Uterus (tissue), 4 donors: ENCODE results near the gene MCL1. TPM values are rescaled to one million over a fixed set of nuclear protein-coding genes. Genes with fewer than 3 reads are reported as not detected.

Experiments used
- DNase-seq, 2 donors: peaks; one replicate each; pipeline ENCODE4 v3.0.0-alpha.2; 2019 to 2020
- H3K27ac ChIP-seq, 2 donors: fragments of 200-600 bp; sonication (generic); 1 replicate in 1 of 2; 2 replicates in 1 of 2; pipeline ENCODE4 v1.5.1; 2016 to 2018
- H3K27me3 ChIP-seq, 2 donors: fragments of 200-600 bp; sonication (generic); one replicate each; pipeline ENCODE4 v1.5.1; 2018 to 2019; ENCODE audit warnings: control low read depth in 1 of 2
- H3K36me3 ChIP-seq, 2 donors: fragments of 200-600 bp; sonication (generic); one replicate each; pipeline ENCODE4 v1.5.1; 2019; ENCODE audit warnings: control low read depth in 1 of 2
- H3K4me1 ChIP-seq, 2 donors: fragments of 200-600 bp; sonication (generic); one replicate each; pipeline ENCODE4 v1.5.1; 2018 to 2019; ENCODE audit warnings: control low read depth in 1 of 2
- H3K4me3 ChIP-seq, 2 donors: fragments of 200-600 bp; sonication (generic); 1 replicate in 1 of 2; 2 replicates in 1 of 2; pipeline ENCODE4 v1.5.1; 2018 to 2019; ENCODE audit warnings: mild to moderate bottlenecking in 1 of 2
- H3K9me3 ChIP-seq, 2 donors: fragments of 200-600 bp; sonication (generic); one replicate each; pipeline ENCODE4 v1.5.1; 2019; ENCODE audit warnings: control low read depth in 1 of 2
- POLR2A ChIP-seq, 2 donors: fragments of 450-650 bp; IDR thresholded peaks; one replicate each; pipeline ENCODE4 v1.6.1; 2016; ENCODE audit warnings: antibody characterized with exemption in 2 of 2, mild to moderate bottlenecking in 1 of 2, moderate library complexity in 1 of 2
- intact Hi-C: fragments of 100-400 bp; cut with DNase I; formaldehyde crosslinking; loops from one replicate; pipeline ENCODE4 v1.15.1; 2023; ENCODE audit warnings: low total_unique reads
- total RNA-seq, 4 donors: library from RNA; depleted of rRNA in 3 of 4; stranded (reverse); fragments of >200 nt in 3 of 4; gene quantifications; one replicate each; pipeline versions ENCODE4 v1.1.0 to v1.2.4, GENCODE V29; 2014 to 2023
- TF ChIP-seq, protein P1 (sequence below), 4 experiments: fragments of 200-600 bp in 2 of 4; fragments of 450-650 bp in 2 of 4; sonication (generic) in 2 of 4; IDR thresholded peaks; one replicate each; pipeline ENCODE4 v1.5.1; 2016 to 2019; ENCODE audit warnings: antibody characterized with exemption in 4 of 4, mild to moderate bottlenecking in 2 of 4, moderate library complexity in 1 of 4
- donor health status: DM: yes; HTN: yes; CAD: no.

Gene MCL1
- total RNA-seq, 4 donors from 2014 or later: 125 to 266 (median 207) TPM

DNA sequence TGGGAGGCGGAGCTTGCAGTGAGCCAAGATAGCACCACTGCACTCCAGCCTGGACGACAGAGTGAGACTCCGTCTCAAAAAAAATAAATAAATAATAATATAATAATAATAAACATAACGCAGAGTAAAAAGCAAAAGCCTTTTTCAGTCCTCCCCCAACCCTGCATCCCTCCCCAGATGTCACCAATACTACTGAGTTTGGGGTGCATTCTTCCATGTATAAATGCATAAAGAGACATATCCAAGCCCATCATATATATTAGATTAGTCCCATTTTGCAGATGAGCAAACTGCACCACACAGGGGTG is 31.1 kb downstream of the MCL1 start:
- Histone ChIP-seq H3K4me1 (peaks cover 0 to 14% of the 10 kb centered on the region in 2 donors), H3K27ac (peak overlapping the region; percentile 93 to 98), H3K9me3 (no peaks in the 10 kb centered on the region), H3K36me3 (no peaks in the 10 kb centered on the region), H3K27me3 (no peaks in the 10 kb centered on the region), H3K4me3 (peak overlapping the region; percentile 36 to 75)
- TF ChIP-seq, protein P1, sequence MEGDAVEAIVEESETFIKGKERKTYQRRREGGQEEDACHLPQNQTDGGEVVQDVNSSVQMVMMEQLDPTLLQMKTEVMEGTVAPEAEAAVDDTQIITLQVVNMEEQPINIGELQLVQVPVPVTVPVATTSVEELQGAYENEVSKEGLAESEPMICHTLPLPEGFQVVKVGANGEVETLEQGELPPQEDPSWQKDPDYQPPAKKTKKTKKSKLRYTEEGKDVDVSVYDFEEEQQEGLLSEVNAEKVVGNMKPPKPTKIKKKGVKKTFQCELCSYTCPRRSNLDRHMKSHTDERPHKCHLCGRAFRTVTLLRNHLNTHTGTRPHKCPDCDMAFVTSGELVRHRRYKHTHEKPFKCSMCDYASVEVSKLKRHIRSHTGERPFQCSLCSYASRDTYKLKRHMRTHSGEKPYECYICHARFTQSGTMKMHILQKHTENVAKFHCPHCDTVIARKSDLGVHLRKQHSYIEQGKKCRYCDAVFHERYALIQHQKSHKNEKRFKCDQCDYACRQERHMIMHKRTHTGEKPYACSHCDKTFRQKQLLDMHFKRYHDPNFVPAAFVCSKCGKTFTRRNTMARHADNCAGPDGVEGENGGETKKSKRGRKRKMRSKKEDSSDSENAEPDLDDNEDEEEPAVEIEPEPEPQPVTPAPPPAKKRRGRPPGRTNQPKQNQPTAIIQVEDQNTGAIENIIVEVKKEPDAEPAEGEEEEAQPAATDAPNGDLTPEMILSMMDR (IDR thresholded peaks at IDR 0.05): no peak
- TF ChIP-seq POLR2A (IDR thresholded peaks at IDR 0.05): no peak
- DNase-seq: no peak
- intact Hi-C loops: no loop called here

DNA sequence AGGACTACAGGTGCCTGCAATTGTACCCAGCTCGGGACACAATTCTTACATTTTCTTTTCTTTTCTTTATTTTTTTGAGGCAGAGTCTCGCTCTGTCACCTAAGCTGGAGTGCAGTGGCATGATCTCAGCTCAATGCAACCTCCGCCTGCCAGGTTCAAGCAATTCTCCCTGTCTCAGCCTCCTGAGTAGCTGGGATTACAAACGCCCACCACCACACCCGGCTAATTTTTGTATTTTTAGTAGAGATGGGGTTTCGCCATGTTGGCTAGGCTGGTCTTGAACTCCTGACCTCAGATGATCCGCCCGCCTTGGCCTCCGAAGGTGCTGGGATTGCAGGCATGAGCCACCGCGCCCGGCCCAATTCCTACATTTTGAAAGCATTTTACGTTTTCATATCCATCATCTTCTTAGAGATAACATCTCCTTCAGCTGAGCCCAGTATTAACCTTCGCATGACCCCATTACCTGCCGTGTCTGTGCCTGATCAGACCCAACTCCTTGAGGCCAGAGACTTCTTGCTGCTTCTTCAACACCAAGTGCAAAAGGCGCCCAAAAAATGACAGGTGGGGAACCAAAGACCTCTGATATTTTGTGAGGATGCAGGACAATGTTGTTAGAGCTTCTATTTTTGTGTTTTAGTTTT is 33.0 kb downstream of the MCL1 start:
- H3K27me3 ChIP-seq: no peaks in the 10 kb centered on the region
- H3K9me3 ChIP-seq: no peaks in the 10 kb centered on the region
- H3K36me3 ChIP-seq: no peaks in the 10 kb centered on the region
- H3K4me3 ChIP-seq: no peak overlapping the region
- DNase-seq: no peak
- H3K27ac ChIP-seq: no peak overlapping the region
- TF ChIP-seq, protein P1 (IDR thresholded peaks at IDR 0.05): no peak
- no peak for TF ChIP-seq POLR2A (IDR thresholded peaks at IDR 0.05)
- intact Hi-C loops: no loop called here
- H3K4me1 ChIP-seq: no peaks in the 10 kb centered on the region

DNA sequence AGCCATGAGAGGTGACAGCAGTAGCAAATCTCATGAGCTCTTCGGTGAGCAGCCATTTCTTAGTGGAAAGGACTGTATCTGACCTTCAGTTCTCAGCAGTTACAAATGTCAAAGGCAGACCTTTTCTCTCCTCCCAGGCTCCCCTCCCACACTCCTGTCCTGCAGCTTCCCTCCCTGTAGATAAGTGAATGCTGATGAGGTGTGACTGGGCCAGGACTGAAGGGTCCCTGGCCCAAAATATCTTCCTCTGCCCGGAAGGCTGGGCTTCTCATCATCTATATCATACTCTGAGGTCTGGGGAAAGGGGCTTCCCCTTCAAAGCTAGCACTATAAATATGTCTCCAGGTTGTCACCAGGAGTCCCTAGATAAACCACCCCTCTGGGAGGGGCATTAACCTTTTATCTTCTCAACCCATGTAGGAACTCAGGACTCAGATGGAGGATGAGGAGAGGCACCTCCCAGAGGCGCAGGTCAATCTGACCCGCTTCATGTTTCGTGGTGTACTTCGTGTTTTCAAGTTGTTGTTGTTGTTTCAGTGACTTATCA is 33.9 kb downstream of the MCL1 start:
- TF ChIP-seq, protein P1 (IDR thresholded peaks at IDR 0.05): no peak
- TF ChIP-seq POLR2A (IDR thresholded peaks at IDR 0.05): no peak
- no peaks in the 10 kb centered on the region for H3K9me3 ChIP-seq
- H3K36me3 ChIP-seq: no peaks in the 10 kb centered on the region
- H3K27ac ChIP-seq: no peak overlapping the region
- no peak overlapping the region for H3K4me3 ChIP-seq
- H3K4me1 ChIP-seq: no peaks in the 10 kb centered on the region
- no peak for DNase-seq
- intact Hi-C loops: no loop called here
- H3K27me3 ChIP-seq: no peaks in the 10 kb centered on the region

DNA sequence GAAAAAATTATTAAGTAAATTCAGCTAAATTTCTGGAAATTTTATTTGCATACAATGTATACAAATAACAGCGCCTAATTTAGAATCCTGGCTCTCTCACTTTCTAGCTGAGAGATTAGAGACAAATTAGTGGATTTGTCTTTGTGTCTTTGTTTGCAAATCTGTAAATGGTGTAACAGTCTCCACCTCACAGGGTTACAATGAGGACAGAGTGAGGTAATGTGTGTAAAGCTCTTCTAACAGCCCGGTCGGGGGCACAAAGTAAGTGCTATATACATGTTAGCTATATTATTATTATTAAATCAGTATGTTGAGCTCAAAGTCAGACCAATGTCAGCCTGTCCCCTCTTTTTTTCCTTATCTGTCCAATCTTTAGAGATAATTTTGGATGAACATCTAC is 35.2 kb downstream of the MCL1 start:
- H3K27me3 ChIP-seq: no peaks in the 10 kb centered on the region
- H3K4me3 ChIP-seq: no peak overlapping the region
- H3K36me3 ChIP-seq: no peaks in the 10 kb centered on the region
- H3K4me1 ChIP-seq: no peaks in the 10 kb centered on the region
- no peaks in the 10 kb centered on the region for H3K9me3 ChIP-seq
- H3K27ac ChIP-seq: no peak overlapping the region
- intact Hi-C loops: no loop called here
- no peak for TF ChIP-seq POLR2A (IDR thresholded peaks at IDR 0.05)
- TF ChIP-seq, protein P1 (IDR thresholded peaks at IDR 0.05): no peak
- DNase-seq: no peak

DNA sequence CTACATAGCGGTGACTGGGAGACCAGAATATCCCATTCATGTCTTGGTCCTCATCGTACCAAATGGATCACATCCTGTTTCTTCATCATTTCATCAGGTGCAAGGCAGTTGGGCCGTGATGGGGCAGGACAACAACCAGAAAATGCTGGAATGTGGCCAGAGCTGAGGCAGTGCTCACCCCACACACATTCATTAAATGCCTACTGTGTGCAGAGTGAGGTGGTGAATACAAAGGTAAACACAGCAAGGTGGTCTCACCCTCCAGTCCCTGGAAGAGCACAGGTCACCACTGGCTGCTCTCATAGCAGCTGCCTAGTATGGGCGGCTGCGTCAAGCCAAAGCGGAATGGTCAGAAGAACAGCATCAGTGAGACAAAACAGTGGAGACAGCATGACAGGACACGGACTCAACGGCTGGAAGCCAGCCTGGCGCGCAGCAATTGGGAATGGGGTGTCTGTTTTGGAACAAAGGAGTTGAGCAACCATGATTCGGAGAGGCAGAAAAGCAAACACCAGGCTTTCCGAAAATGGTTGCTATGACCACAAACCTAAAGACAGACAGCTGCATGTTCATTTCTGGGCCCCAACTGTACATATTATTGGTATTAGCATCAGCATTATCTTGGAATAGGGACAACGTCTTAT is 35.8 kb downstream of the MCL1 start:
- Histone ChIP-seq H3K9me3 (no peaks in the 10 kb centered on the region), H3K4me3 (no peak overlapping the region), H3K36me3 (no peaks in the 10 kb centered on the region), H3K4me1 (no peaks in the 10 kb centered on the region), H3K27ac (no peak overlapping the region), H3K27me3 (no peaks in the 10 kb centered on the region)
- DNase-seq: no peak
- intact Hi-C loops: no loop called here
- TF ChIP-seq, protein P1 (IDR thresholded peaks at IDR 0.05): no peak
- no peak for TF ChIP-seq POLR2A (IDR thresholded peaks at IDR 0.05)
